HG02678 (cell line): ENCODE measurements around the gene SIRT2.
A peak's percentile ranks its signal among the peaks of the same experiment; 100 is the strongest.
"Not testable (repeated sequence)": the region's sequence is repeated elsewhere in the genome, so short reads cannot be mapped to it uniquely, and the experiment has no call there.

ENCODE experiments used
- ATAC-seq: cut with Tn5 transposase; IDR thresholded peaks from one replicate; pipeline ENCODE4 v1.9.1; 2021; ENCODE audit warnings: mild to moderate bottlenecking, moderate library complexity; ENCODE audit not compliant: unreplicated experiment

SIRT2 gene

GRCh38 chr19:38869160-38869835, 30.1 kb downstream of the SIRT2 start:
- peak; percentile 28 for ATAC-seq

- no peak for ATAC-seq
These were observed 30.9 kb downstream of the SIRT2 start for GRCh38 chr19:38868551-38868950.

- ATAC-seq, result no peak
These were observed 32.1 kb downstream of the SIRT2 start for GRCh38 chr19:38867171-38867780.

GRCh38 chr19:38862321-38863059, 36.9 kb downstream of the SIRT2 start:
- no peak for ATAC-seq

GRCh38 chr19:38861368-38861767, 38.0 kb downstream of the SIRT2 start:
- no peak for ATAC-seq

GRCh38 chr19:38859631-38860204, 39.7 kb downstream of the SIRT2 start:
- ATAC-seq, result not testable (repeated sequence)

GRCh38 chr19:38856813-38857212, 42.6 kb downstream of the SIRT2 start:
- ATAC-seq, result no peak

GRCh38 chr19:38855751-38856150, 43.7 kb downstream of the SIRT2 start:
- ATAC-seq, result not testable (repeated sequence)

- ATAC-seq, result not testable (repeated sequence)
These were observed 44.5 kb downstream of the SIRT2 start for GRCh38 chr19:38854961-38855360.

GRCh38 chr19:38853214-38853613, 46.2 kb downstream of the SIRT2 start:
- no peak for ATAC-seq

- ATAC-seq, result no peak
These were observed 47.0 kb downstream of the SIRT2 start for GRCh38 chr19:38852231-38853044.

- ATAC-seq, result peak; percentile 27
These were observed 47.7 kb downstream of the SIRT2 start for GRCh38 chr19:38851622-38852230.

GRCh38 chr19:38850976-38851621, 48.3 kb downstream of the SIRT2 start:
- ATAC-seq, result no peak

GRCh38 chr19:38850436-38850975, 48.9 kb downstream of the SIRT2 start:
- ATAC-seq, result peak; percentile 62

- ATAC-seq, result peak; percentile 56
These were observed 49.5 kb downstream of the SIRT2 start, which contains the start of gene HNRNPL for GRCh38 chr19:38849860-38850435. HNRNPL (minus strand) TSS chr19:38849986; CDS start chr19:38849966, 20 bp downstream.

- ATAC-seq, result peak; percentile 23
These were observed 50.1 kb downstream of the SIRT2 start for GRCh38 chr19:38849147-38849859.

GRCh38 chr19:38848299-38849146, 50.9 kb downstream of the SIRT2 start:
- ATAC-seq, result no peak
